ENCODE results near the gene PPP6R3.

Gene PPP6R3

GRCh38 chr11:68495872-68496271 is 35.3 kb downstream of the PPP6R3 start:
- H3K4me3 ChIP-seq (ENCODE audit: low read depth, low read length) = no peak overlapping the region
- TF ChIP-seq MYC (IDR thresholded peaks at IDR 0.05; ENCODE audit: low read depth, low read length) (no peak), MAX (IDR thresholded peaks at IDR 0.05; ENCODE audit: low read depth, low read length) (no peak), POLR2A (IDR thresholded peaks at IDR 0.05; ENCODE audit: extremely low read depth, insufficient read length) (no peak), CTCF (IDR thresholded peaks at IDR 0.05; ENCODE audit: low read depth, low read length) (no peak)
- no peak for DNase-seq (ENCODE audit: low read depth)

GRCh38 chr11:68497761-68498160 is 37.2 kb downstream of the PPP6R3 start:
- DNase-seq (ENCODE audit: low read depth) = no peak
- no peak overlapping the region for H3K4me3 ChIP-seq (ENCODE audit: low read depth, low read length)

GRCh38 chr11:68498321-68498720 is 37.8 kb downstream of the PPP6R3 start:
- H3K4me3 ChIP-seq (ENCODE audit: low read depth, low read length) = no peak overlapping the region
- TF ChIP-seq POLR2A (IDR thresholded peaks at IDR 0.05; ENCODE audit: extremely low read depth, insufficient read length) (no peak), MYC (IDR thresholded peaks at IDR 0.05; ENCODE audit: low read depth, low read length) (no peak), CTCF (IDR thresholded peaks at IDR 0.05; ENCODE audit: low read depth, low read length) (no peak)
- DNase-seq (ENCODE audit: low read depth) = no peak

More at GRCh38 chr11:68497761-68498160, 37.2 kb downstream of the PPP6R3 start:
- TF ChIP-seq MYC (IDR thresholded peaks at IDR 0.05; ENCODE audit: low read depth, low read length) = no peak
- no peak for TF ChIP-seq CTCF (IDR thresholded peaks at IDR 0.05; ENCODE audit: low read depth, low read length)
- TF ChIP-seq POLR2A (IDR thresholded peaks at IDR 0.05; ENCODE audit: extremely low read depth, insufficient read length) = no peak
- TF ChIP-seq MAX (IDR thresholded peaks at IDR 0.05; ENCODE audit: low read depth, low read length) = no peak

GRCh38 chr11:68498903-68499883 is 38.6 kb downstream of the PPP6R3 start:
- no peak overlapping the region for H3K4me3 ChIP-seq (ENCODE audit: low read depth, low read length)
- TF ChIP-seq POLR2A (IDR thresholded peaks at IDR 0.05; ENCODE audit: extremely low read depth, insufficient read length) = no peak
- no peak for TF ChIP-seq MYC (IDR thresholded peaks at IDR 0.05; ENCODE audit: low read depth, low read length)
- TF ChIP-seq CTCF (IDR thresholded peaks at IDR 0.05; ENCODE audit: low read depth, low read length) = no peak
- no peak for TF ChIP-seq MAX (IDR thresholded peaks at IDR 0.05; ENCODE audit: low read depth, low read length)
- no peak for DNase-seq (ENCODE audit: low read depth)

GRCh38 chr11:68500206-68500605 is 39.7 kb downstream of the PPP6R3 start:
- no peak overlapping the region for H3K4me3 ChIP-seq (ENCODE audit: low read depth, low read length)
- DNase-seq (ENCODE audit: low read depth) = no peak
- TF ChIP-seq CTCF (IDR thresholded peaks at IDR 0.05; ENCODE audit: low read depth, low read length) (no peak), POLR2A (IDR thresholded peaks at IDR 0.05; ENCODE audit: extremely low read depth, insufficient read length) (no peak), MYC (IDR thresholded peaks at IDR 0.05; ENCODE audit: low read depth, low read length) (no peak), MAX (IDR thresholded peaks at IDR 0.05; ENCODE audit: low read depth, low read length) (no peak)
